ENCODE measurements around the gene TERT. TPM values are rescaled to one million over a fixed set of nuclear protein-coding genes. Genes with fewer than 3 reads are reported as not detected.
A peak's percentile ranks its signal among the peaks of the same experiment; 100 is the strongest.

The TERT gene
- total RNA-seq, 3 donors from 2014 or later (not counting 1 experiment from before 2014, with no cell fraction given), result not detected

- peaks cover 0 to 12% of the 10 kb centered on the region in 2 donors for H3K4me1 Mint-ChIP-seq
- no peak overlapping the region for H3K4me3 Mint-ChIP-seq
- Histone ChIP-seq H3K9me3 (ENCODE audit: control insufficient read depth, insufficient read depth, low read length) (no peaks in the 10 kb centered on the region), H3K27ac (ENCODE audit: low read length) (no peak overlapping the region), H3K4me1 (ENCODE audit: control insufficient read depth, insufficient read depth, low read length) (peaks cover 17% of the 10 kb centered on the region), H3K27me3 (ENCODE audit: control insufficient read depth, insufficient read depth, low read length) (no peaks in the 10 kb centered on the region), H3K4me3 (ENCODE audit: low read length) (no peak overlapping the region), H3K36me3 (ENCODE audit: control insufficient read depth, insufficient read depth, low read length) (no peaks in the 10 kb centered on the region)
- ATAC-seq (no peak), DNase-seq (no peak)
- H3K9me3 Mint-ChIP-seq, result no peaks in the 10 kb centered on the region
- no peaks in the 10 kb centered on the region for H3K36me3 Mint-ChIP-seq
- H3K27me3 Mint-ChIP-seq (ENCODE audit: low read depth in 2 of 2), result no peaks in the 10 kb centered on the region
- 94% methylated on average over 32 of the region's 32 CpGs for WGBS (ENCODE audit: insufficient coverage)
- no peak for TF ChIP-seq CTCF (IDR thresholded peaks at IDR 0.05)
- no peak overlapping the region for H3K27ac Mint-ChIP-seq
- intact Hi-C loops (cut with micrococcal nuclease), result no loop called here
Measured at GRCh38 chr5:1280177-1281037, 14.5 kb downstream of the TERT start.

- H3K4me1 ChIP-seq (ENCODE audit: control insufficient read depth, insufficient read depth, low read length), result peaks cover 17% of the 10 kb centered on the region
- Mint-ChIP-seq H3K9me3 (no peaks in the 10 kb centered on the region), H3K27me3 (ENCODE audit: low read depth in 2 of 2) (no peaks in the 10 kb centered on the region), H3K36me3 (no peaks in the 10 kb centered on the region), H3K27ac (no peak overlapping the region), H3K4me3 (no peak overlapping the region), H3K4me1 (peaks cover 0 to 14% of the 10 kb centered on the region in 2 donors)
- WGBS (ENCODE audit: insufficient coverage), result 92% methylated on average over 34 of the region's 34 CpGs
- H3K27ac ChIP-seq (ENCODE audit: low read length), result no peak overlapping the region
- no peak overlapping the region for H3K4me3 ChIP-seq (ENCODE audit: low read length)
- no peaks in the 10 kb centered on the region for H3K9me3 ChIP-seq (ENCODE audit: control insufficient read depth, insufficient read depth, low read length)
- no peak for TF ChIP-seq CTCF (IDR thresholded peaks at IDR 0.05)
- intact Hi-C loops (cut with micrococcal nuclease), result no loop called here
- no peak for DNase-seq
- ATAC-seq, result no peak
- no peaks in the 10 kb centered on the region for H3K36me3 ChIP-seq (ENCODE audit: control insufficient read depth, insufficient read depth, low read length)
- H3K27me3 ChIP-seq (ENCODE audit: control insufficient read depth, insufficient read depth, low read length), result no peaks in the 10 kb centered on the region
Measured at GRCh38 chr5:1279443-1280151, 15.3 kb downstream of the TERT start.

GRCh38 chr5:1278656-1279442 is 16.0 kb downstream of the TERT start:
- DNase-seq (no peak), ATAC-seq (peak in 1 of 3 donors; percentile 41)
- Mint-ChIP-seq H3K27me3 (ENCODE audit: low read depth in 2 of 2) (no peaks in the 10 kb centered on the region), H3K36me3 (no peaks in the 10 kb centered on the region), H3K4me3 (no peak overlapping the region), H3K27ac (no peak overlapping the region), H3K4me1 (peaks cover 0 to 14% of the 10 kb centered on the region in 2 donors), H3K9me3 (no peaks in the 10 kb centered on the region)
- H3K27ac ChIP-seq (ENCODE audit: low read length), result no peak overlapping the region
- H3K4me1 ChIP-seq (ENCODE audit: control insufficient read depth, insufficient read depth, low read length), result peaks cover 17% of the 10 kb centered on the region
- 96% methylated on average over 42 of the region's 42 CpGs for WGBS (ENCODE audit: insufficient coverage)
- H3K36me3 ChIP-seq (ENCODE audit: control insufficient read depth, insufficient read depth, low read length), result no peaks in the 10 kb centered on the region
- intact Hi-C loops (cut with micrococcal nuclease), result no loop called here
- H3K9me3 ChIP-seq (ENCODE audit: control insufficient read depth, insufficient read depth, low read length), result no peaks in the 10 kb centered on the region
- no peak for TF ChIP-seq CTCF (IDR thresholded peaks at IDR 0.05)
- H3K27me3 ChIP-seq (ENCODE audit: control insufficient read depth, insufficient read depth, low read length), result no peaks in the 10 kb centered on the region
- H3K4me3 ChIP-seq (ENCODE audit: low read length), result no peak overlapping the region
